AML-193 (cell line): Measurements from ENCODE around the gene RBM28.

ENCODE experiments used
- DNase-seq, 2 experiments: peaks; one replicate each; lab custom pipeline; 2025; lab: John Stamatoyannopoulos, UW

RBM28 gene

GRCh38 chr7:128343554-128344430 is at the start of gene RBM28:
RBM28 (minus strand) TSS chr7:128343908; CDS start chr7:128343793, 115 bp downstream.
- peak; percentile 81 to 89 for DNase-seq

- DNase-seq: no peak
These were observed 49.0 kb upstream of the RBM28 start for GRCh38 chr7:128392446-128393327.

- DNase-seq: no peak
These were observed 48.1 kb upstream of the RBM28 start for GRCh38 chr7:128391805-128392204.

GRCh38 chr7:128390871-128391565 is 47.3 kb upstream of the RBM28 start:
- peak; percentile 9 to 20 for DNase-seq

GRCh38 chr7:128389618-128390329 is 46.1 kb upstream of the RBM28 start:
- DNase-seq: no peak

- DNase-seq: no peak
These were observed 45.4 kb upstream of the RBM28 start for GRCh38 chr7:128389085-128389617.

GRCh38 chr7:128388145-128388485 is 44.4 kb upstream of the RBM28 start:
- DNase-seq: no peak

GRCh38 chr7:128387216-128388144 is 43.8 kb upstream of the RBM28 start:
- DNase-seq: peak; percentile 41 to 45

- DNase-seq: peak; percentile 61 to 65
These were observed 42.5 kb upstream of the RBM28 start for GRCh38 chr7:128385988-128386925.

- DNase-seq: no peak
These were observed 41.0 kb upstream of the RBM28 start for GRCh38 chr7:128384726-128385125.

GRCh38 chr7:128383776-128384175 is 40.1 kb upstream of the RBM28 start:
- no peak for DNase-seq

- peak; percentile 34 to 52 for DNase-seq
These were observed 37.6 kb upstream of the RBM28 start for GRCh38 chr7:128381161-128381821.

GRCh38 chr7:128380483-128381106 is 36.9 kb upstream of the RBM28 start:
- DNase-seq: no peak

GRCh38 chr7:128379900-128380479 is 36.3 kb upstream of the RBM28 start:
- DNase-seq: no peak

GRCh38 chr7:128378637-128379036 is 34.9 kb upstream of the RBM28 start:
- peak; percentile 31 to 58 for DNase-seq

- no peak for DNase-seq
These were observed 32.4 kb upstream of the RBM28 start for GRCh38 chr7:128376077-128376476.

GRCh38 chr7:128374041-128374440 is 30.3 kb upstream of the RBM28 start:
- no peak for DNase-seq

GRCh38 chr7:128373606-128374005 is 29.9 kb upstream of the RBM28 start:
- DNase-seq: no peak
